ENCODE measurements around the gene COPG2.
"Not testable (repeated sequence)": the region's sequence is repeated elsewhere in the genome, so short reads cannot be mapped to it uniquely, and the experiment has no call there.

Gene COPG2

DNA sequence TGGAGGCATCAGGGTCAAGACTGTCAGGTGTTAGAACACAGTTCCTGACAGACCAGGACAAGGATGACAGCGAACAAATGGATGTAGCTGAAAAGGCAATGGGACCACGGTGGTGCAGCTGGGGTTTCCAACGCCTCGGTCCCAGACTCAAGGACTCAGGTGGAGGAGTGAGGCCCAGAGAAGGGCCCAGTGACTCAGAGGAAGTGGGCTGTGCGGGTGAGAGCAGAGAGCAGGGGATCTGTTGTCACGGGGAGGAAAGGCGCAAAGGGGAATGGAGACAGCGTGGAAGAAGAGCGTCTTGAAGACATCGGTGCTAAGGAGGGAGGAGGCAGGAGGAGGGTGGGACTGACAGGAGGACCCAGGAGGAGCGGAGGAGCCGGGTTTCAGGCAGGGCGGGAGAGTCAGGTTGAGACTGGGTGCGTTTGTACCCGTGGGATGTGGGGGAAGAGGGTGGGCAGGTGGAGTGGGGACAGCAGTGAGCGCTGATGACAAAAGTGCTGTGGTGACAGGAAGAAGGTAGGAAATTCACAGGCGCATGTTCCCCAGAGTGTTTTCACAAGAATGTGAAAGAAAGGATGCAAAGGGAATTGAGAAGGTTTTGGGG, 140.7 kb downstream of the COPG2 start:
- H3K27ac ChIP-seq (ENCODE audit: low read depth, low read length); H3K9ac ChIP-seq (ENCODE audit: low read depth, low read length); H3K27me3 ChIP-seq (ENCODE audit: insufficient read depth, low read length); H3K4me1 ChIP-seq (ENCODE audit: insufficient read depth, low read length); H3K4me3 ChIP-seq (ENCODE audit: low read length); H3K9me3 ChIP-seq (ENCODE audit: insufficient read depth, low read depth, low read length): not testable (repeated sequence)
- peaks cover 24% of the 10 kb centered on the region for H3K36me3 ChIP-seq (ENCODE audit: insufficient read depth, low read length)
- WGBS: 89% methylated on average over 16 of the region's 17 CpGs

GRCh38 chr7:130524628-130525027, 143.9 kb downstream of the COPG2 start:
- Histone ChIP-seq H3K27ac (ENCODE audit: low read depth, low read length) (no peak overlapping the region), H3K4me3 (ENCODE audit: low read length) (no peak overlapping the region), H3K9ac (ENCODE audit: low read depth, low read length) (no peak overlapping the region), H3K9me3 (ENCODE audit: insufficient read depth, low read depth, low read length) (no peaks in the 10 kb centered on the region), H3K36me3 (ENCODE audit: insufficient read depth, low read length) (peaks cover 25% of the 10 kb centered on the region), H3K27me3 (ENCODE audit: insufficient read depth, low read length) (no peaks in the 10 kb centered on the region), H3K4me1 (ENCODE audit: insufficient read depth, low read length) (no peaks in the 10 kb centered on the region)
- 92% methylated on average over 5 of the region's 5 CpGs for WGBS

- not testable (repeated sequence) for H3K27me3 ChIP-seq (ENCODE audit: insufficient read depth, low read length); H3K9me3 ChIP-seq (ENCODE audit: insufficient read depth, low read depth, low read length); H3K9ac ChIP-seq (ENCODE audit: low read depth, low read length); H3K4me3 ChIP-seq (ENCODE audit: low read length); H3K27ac ChIP-seq (ENCODE audit: low read depth, low read length); H3K4me1 ChIP-seq (ENCODE audit: insufficient read depth, low read length)
- WGBS: 89% methylated on average over 15 of the region's 17 CpGs
- H3K36me3 ChIP-seq (ENCODE audit: insufficient read depth, low read length): peaks cover 25% of the 10 kb centered on the region
These were observed 144.9 kb downstream of the COPG2 start for GRCh38 chr7:130523519-130524125.

DNA sequence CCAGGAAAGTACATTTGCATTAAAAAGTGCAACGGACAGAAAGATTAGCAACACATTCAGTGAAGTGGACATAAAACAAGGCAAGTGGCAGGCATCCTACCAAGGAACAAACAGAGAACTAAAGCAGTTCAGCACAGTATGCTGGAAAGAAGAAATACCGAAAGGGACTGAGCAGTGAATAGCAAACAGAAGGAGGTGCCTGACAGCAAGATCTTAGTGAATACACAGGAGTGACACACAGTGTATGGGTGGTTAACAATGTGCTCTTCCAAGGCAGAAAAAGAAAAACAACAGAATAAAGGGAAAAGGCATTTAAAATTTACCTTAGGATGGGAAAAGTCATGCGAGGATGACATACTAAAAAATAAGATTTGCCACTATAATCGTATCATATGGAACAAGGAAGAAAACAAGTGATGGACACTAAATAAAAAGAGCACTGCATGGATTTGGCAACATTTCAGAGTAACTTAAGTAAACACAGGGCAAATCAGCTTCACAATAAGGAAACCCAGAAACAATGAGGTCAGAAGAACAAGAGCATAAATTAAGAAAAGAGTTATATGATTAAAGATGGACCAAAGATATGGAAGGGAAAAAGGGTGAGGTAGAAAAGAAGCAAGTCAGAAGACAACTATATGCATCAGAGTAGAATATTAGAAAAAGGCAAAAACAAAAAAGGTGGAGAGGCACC, 147.1 kb downstream of the COPG2 start:
- 96% methylated on average over 4 of the region's 4 CpGs for WGBS

GRCh38 chr7:130515315-130516040, 153.1 kb downstream of the COPG2 start:
- 93% methylated on average over 3 of the region's 3 CpGs for whole genome bisulfite sequencing
- Histone ChIP-seq H3K9ac (ENCODE audit: low read depth, low read length) (no peak overlapping the region), H3K4me3 (ENCODE audit: low read length) (no peak overlapping the region), H3K27me3 (ENCODE audit: insufficient read depth, low read length) (no peaks in the 10 kb centered on the region), H3K36me3 (ENCODE audit: insufficient read depth, low read length) (peaks cover 27% of the 10 kb centered on the region), H3K27ac (ENCODE audit: low read depth, low read length) (no peak overlapping the region), H3K4me1 (ENCODE audit: insufficient read depth, low read length) (no peaks in the 10 kb centered on the region; the same call in 1 of the 2 replicates), H3K9me3 (ENCODE audit: insufficient read depth, low read depth, low read length) (no peaks in the 10 kb centered on the region)

More for the DNA sequence above, 147.1 kb downstream of the COPG2 start:
- Histone ChIP-seq H3K4me1 (ENCODE audit: insufficient read depth, low read length) (no peaks in the 10 kb centered on the region; the same call in 1 of the 2 replicates), H3K36me3 (ENCODE audit: insufficient read depth, low read length) (peaks cover 25% of the 10 kb centered on the region), H3K9ac (ENCODE audit: low read depth, low read length) (no peak overlapping the region), H3K4me3 (ENCODE audit: low read length) (no peak overlapping the region), H3K27me3 (ENCODE audit: insufficient read depth, low read length) (no peaks in the 10 kb centered on the region), H3K27ac (ENCODE audit: low read depth, low read length) (no peak overlapping the region), H3K9me3 (ENCODE audit: insufficient read depth, low read depth, low read length) (no peaks in the 10 kb centered on the region)

GRCh38 chr7:130513447-130513846, 155.1 kb downstream of the COPG2 start:
- Histone ChIP-seq H3K4me3 (ENCODE audit: low read length) (no peak overlapping the region), H3K27me3 (ENCODE audit: insufficient read depth, low read length) (no peaks in the 10 kb centered on the region), H3K9me3 (ENCODE audit: insufficient read depth, low read depth, low read length) (no peaks in the 10 kb centered on the region), H3K9ac (ENCODE audit: low read depth, low read length) (no peak overlapping the region), H3K36me3 (ENCODE audit: insufficient read depth, low read length) (peaks cover 45% of the 10 kb centered on the region), H3K4me1 (ENCODE audit: insufficient read depth, low read length) (no peaks in the 10 kb centered on the region; the same call in 1 of the 2 replicates), H3K27ac (ENCODE audit: low read depth, low read length) (no peak overlapping the region)
- 90% methylated on average over 1 of the region's 1 CpG for WGBS

DNA sequence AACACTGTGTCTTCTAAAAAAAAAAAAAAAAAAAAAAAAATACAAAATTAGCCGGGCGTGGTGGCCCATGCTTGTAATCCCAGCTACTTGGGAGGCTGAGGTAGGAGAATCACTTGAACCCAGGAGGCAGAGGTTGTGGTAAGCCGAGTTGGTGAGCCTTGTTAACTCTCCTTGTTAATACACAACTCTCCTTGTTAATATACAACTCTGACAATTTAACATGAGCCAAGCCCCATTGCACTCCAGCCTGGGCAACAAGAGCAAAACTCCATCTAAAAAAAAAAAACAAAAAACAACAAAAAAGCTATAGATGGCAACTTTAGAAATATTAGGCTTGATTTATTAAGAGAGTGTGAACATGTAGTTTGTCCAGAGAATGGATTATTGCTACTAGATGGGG, 156.5 kb downstream of the COPG2 start:
- H3K36me3 ChIP-seq (ENCODE audit: insufficient read depth, low read length): peaks cover 59% of the 10 kb centered on the region
- 91% methylated on average over 3 of the region's 3 CpGs for WGBS

DNA sequence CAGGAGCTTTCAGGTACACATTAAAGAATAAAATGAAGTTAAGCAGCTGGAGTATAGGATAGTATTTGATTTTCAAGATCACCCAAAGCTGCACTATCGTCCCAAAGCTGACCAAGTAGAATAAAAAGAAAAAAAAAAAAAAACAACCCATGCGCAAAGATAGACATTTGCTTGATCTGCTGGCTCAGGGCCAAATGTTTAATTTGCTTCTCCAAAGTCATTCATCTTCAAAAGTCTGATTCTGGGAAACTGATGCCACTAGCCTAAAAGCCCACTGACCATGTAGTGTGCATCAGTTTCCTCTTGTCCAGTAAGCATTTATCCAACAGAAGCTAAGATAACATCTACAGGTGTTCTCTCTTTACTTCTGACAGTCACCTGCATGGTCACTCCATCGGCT, 162.2 kb downstream of the COPG2 start:
- WGBS: 98% methylated on average over 3 of the region's 3 CpGs
- peaks cover 98% of the 10 kb centered on the region for H3K36me3 ChIP-seq (ENCODE audit: insufficient read depth, low read length)

More for the DNA sequence above, 156.5 kb downstream of the COPG2 start:
- H3K4me1 ChIP-seq (ENCODE audit: insufficient read depth, low read length); H3K4me3 ChIP-seq (ENCODE audit: low read length); H3K27me3 ChIP-seq (ENCODE audit: insufficient read depth, low read length); H3K9ac ChIP-seq (ENCODE audit: low read depth, low read length); H3K9me3 ChIP-seq (ENCODE audit: insufficient read depth, low read depth, low read length); H3K27ac ChIP-seq (ENCODE audit: low read depth, low read length): not testable (repeated sequence)

DNA sequence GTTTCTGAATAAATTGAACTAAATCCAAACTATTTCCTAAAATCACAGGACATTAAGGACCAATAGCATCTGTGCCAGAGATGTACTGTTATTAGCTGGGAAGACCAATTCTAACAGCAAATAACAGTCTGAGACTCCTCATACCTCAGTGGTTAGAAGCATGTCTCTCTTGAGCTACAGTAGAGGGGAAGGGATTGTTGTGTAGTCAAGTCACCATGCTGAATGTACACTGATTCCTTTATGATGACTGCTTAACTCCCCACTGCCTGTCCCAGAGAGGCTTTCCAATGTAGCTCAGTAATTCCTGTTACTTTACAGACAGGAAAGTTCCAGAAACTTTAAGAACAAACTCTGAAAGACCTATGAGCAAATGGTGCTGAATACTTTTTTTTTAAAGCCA, 162.8 kb downstream of the COPG2 start:
- no peak overlapping the region for H3K9ac ChIP-seq (ENCODE audit: low read depth, low read length)
- no peaks in the 10 kb centered on the region for H3K4me1 ChIP-seq (ENCODE audit: insufficient read depth, low read length)
- no peaks in the 10 kb centered on the region for H3K27me3 ChIP-seq (ENCODE audit: insufficient read depth, low read length)
- no peaks in the 10 kb centered on the region for H3K9me3 ChIP-seq (ENCODE audit: insufficient read depth, low read depth, low read length)
- peaks cover 98% of the 10 kb centered on the region for H3K36me3 ChIP-seq (ENCODE audit: insufficient read depth, low read length)
- H3K4me3 ChIP-seq (ENCODE audit: low read length): no peak overlapping the region
- H3K27ac ChIP-seq (ENCODE audit: low read depth, low read length): no peak overlapping the region

More for the DNA sequence above, 162.2 kb downstream of the COPG2 start:
- Histone ChIP-seq H3K4me1 (ENCODE audit: insufficient read depth, low read length) (no peaks in the 10 kb centered on the region), H3K27me3 (ENCODE audit: insufficient read depth, low read length) (no peaks in the 10 kb centered on the region), H3K27ac (ENCODE audit: low read depth, low read length) (no peak overlapping the region), H3K4me3 (ENCODE audit: low read length) (no peak overlapping the region), H3K9ac (ENCODE audit: low read depth, low read length) (no peak overlapping the region), H3K9me3 (ENCODE audit: insufficient read depth, low read depth, low read length) (no peaks in the 10 kb centered on the region)

GRCh38 chr7:130500910-130501309, 167.6 kb downstream of the COPG2 start:
- 100% methylated on average over 1 of the region's 2 CpGs for WGBS
- Histone ChIP-seq H3K27me3 (ENCODE audit: insufficient read depth, low read length) (no peaks in the 10 kb centered on the region), H3K27ac (ENCODE audit: low read depth, low read length) (no peak overlapping the region), H3K4me3 (ENCODE audit: low read length) (no peak overlapping the region), H3K9me3 (ENCODE audit: insufficient read depth, low read depth, low read length) (no peaks in the 10 kb centered on the region), H3K36me3 (ENCODE audit: insufficient read depth, low read length) (peaks cover 100% of the 10 kb centered on the region), H3K9ac (ENCODE audit: low read depth, low read length) (no peak overlapping the region), H3K4me1 (ENCODE audit: insufficient read depth, low read length) (no peaks in the 10 kb centered on the region)

- H3K27ac ChIP-seq (ENCODE audit: low read depth, low read length): no peak overlapping the region
- WGBS: 95% methylated on average over 8 of the region's 8 CpGs
- no peaks in the 10 kb centered on the region for H3K9me3 ChIP-seq (ENCODE audit: insufficient read depth, low read depth, low read length)
- H3K36me3 ChIP-seq (ENCODE audit: insufficient read depth, low read length): peaks cover 100% of the 10 kb centered on the region
- H3K27me3 ChIP-seq (ENCODE audit: insufficient read depth, low read length): no peaks in the 10 kb centered on the region
- H3K9ac ChIP-seq (ENCODE audit: low read depth, low read length): no peak overlapping the region
- no peak overlapping the region for H3K4me3 ChIP-seq (ENCODE audit: low read length)
- H3K4me1 ChIP-seq (ENCODE audit: insufficient read depth, low read length): no peaks in the 10 kb centered on the region
These were observed 168.1 kb downstream of the COPG2 start for GRCh38 chr7:130500463-130500862.
